ENCODE data around the gene PCGF3.
"Not testable (repeated sequence)": the region's sequence is repeated elsewhere in the genome, so short reads cannot be mapped to it uniquely, and the experiment has no call there.

Gene PCGF3

DNA sequence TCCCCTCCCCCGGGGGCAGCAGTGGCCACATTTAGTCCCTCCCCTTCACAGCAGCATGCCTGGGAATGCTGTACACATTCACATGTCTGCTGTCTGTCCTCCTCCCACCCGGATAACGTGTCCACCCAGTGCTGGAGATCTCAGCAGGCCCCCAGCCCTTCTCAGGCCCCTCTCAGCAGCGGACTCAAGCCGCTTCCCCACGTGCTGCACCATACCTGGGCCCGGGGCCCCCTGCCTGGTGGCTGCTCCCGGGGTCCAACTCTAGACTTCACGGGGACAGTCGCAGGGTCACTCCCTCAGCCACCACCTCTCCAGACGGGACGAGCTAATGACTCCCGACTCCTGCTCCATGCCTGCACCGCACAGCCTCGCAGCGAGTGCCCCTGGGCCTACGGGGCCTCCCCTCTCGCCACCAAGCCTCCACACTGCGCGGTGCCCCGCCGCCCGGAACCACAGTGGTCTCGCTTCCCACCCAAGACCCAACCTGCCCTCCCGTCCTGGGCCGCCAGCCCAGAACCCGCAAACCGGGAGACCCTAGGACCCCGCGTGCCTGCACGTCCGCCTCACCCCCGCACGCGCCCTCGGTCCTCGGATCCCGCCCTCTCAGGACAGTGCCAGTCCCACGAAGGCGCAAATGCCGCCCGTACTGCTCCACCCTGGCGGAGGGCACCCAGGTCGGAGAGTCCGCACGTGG lies 1.3 kb upstream of the PCGF3 start:
- no peak for DNase-seq

DNA sequence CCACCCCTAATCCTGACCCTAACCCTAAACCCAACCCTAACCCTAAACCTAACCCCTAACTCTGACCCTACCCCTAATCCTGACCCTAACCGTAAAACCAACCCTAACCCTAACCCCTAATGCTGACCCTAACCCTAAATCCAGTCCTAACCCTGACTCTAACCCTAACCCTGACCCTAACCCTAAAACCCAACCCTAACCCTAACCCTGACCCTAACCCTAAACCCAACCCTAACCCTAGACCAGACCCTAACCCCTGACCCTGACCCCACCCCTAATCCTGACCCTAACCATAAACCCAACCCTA lies 708 bp upstream of the PCGF3 start:
- DNase-seq, result no peak

GRCh38 chr4:706083-706633 lies 526 bp downstream of the PCGF3 start:
- not testable (repeated sequence) for DNase-seq

DNA sequence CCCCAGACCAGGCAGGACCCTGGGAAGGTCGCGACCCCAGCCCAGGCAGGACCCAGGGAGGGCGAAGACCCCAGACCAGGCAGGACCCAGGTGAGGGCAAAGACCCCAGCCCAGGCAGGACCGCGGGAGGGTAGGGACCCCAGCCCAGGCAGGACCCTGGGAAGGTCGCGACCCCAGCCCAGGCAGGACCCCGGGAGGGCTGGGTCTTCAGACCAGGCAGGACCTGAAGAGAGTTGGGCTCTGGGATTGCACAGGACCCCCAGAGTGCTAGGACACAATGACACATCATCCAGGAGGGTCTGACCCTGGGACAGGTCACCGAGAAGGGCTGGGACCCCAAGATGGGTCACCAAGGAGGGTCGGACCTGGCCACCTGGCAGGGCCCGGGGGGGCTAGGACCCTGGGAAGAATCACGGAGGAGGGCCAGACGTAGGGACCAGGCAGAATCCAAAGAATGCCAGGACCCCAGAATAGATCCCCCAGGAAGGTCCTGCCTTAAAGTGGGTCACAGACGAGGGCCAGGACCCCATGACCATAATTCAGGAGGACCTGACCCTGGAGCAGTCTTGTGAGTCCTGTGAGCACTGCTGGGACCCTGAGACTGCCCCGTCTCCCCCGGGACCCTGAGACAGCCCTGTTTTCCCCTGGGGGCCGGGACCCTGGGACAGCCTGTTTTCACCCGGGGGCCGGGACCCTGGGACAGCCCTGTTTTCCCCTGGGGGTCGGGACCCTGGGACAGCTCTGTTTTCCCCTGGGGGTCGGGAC lies 1.4 kb downstream of the PCGF3 start:
- no peak for DNase-seq

DNA sequence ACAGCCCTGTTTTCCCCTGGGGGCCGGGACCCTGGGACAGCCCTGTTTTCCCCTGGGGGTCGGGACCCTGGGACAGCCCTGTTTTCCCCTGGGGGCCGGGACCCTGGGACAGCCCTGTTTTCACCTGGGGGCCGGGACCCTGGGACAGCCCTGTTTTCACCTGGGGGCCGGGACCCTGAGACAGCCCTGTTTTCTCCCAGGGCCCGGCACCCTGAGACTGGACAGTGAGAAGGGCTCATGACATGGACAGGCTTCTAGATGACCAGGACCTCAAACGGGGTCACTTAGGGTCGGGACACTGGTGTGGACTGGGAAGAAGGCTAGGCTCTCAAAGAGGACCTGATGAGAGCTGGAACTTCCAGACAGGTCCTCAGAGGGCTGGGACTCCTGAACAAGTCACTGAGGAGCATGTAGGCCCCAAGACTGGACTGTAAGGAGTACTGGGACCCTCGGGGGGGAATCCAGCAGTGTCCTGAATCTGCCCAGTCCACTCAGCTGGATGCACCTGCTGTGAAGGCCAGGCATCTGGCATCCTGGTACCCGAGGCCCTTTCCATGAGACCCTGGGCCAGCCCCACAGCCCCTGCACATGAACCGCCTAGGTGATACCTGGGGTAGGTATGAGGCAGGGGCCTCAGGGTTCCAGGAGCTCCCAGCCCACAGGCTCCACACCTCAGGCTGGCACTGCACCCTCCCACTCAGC lies 2.4 kb downstream of the PCGF3 start:
- DNase-seq, result no peak

DNA sequence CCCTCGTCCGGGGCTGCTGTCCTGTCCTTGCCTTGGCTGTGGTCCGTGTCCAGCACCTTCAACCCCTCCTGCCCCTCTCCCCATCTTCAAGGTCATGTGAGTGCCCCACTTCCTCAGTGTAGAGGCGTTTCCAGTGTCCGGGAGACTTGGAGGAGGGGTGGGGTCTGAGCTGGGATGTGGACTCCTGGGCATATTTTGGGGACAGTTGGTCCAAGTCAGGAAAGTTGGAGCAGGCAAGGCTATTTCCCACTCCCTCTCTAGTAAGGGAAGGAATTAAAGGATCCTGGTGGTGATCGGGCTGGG lies 3.0 kb downstream of the PCGF3 start:
- DNase-seq, result no peak

DNA sequence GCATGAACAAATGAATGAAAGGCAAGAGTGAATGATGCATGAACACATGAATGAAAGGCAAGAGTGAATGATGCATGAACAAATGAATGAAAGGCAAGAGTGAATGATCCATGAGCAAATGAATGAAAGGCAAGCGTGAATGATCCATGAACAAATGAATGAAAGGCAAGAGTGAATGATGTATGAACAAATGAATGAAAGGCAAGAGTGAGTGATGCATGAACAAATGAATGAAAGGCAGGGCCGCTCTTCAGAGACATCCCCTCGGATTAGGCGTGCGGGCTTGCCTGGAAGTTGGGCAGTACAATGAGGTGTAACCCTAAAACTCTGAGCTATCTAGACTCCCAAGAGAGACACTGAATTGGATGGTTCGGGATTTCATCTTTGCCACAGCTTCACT lies 3.7 kb downstream of the PCGF3 start:
- DNase-seq, result no peak

DNA sequence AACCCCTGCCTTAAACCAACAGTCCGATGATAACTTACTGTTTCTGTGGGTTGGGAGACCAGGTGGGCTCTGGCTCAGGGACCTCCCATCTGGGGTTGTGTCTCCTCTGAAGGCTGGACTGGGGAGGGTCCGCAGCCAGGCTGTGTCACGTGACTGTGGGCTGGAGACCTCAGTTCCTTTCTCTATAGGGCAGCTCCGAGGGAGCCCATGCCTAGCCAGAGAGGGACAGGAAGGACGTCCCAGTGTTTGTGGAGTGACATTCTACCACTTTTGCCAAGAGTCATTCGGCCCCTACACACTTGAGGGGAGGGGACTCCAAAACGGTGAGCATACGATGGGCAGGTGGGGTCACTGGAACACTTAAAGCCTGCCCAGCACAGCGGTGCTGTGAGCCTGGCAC lies 4.5 kb downstream of the PCGF3 start:
- no peak for DNase-seq

DNA sequence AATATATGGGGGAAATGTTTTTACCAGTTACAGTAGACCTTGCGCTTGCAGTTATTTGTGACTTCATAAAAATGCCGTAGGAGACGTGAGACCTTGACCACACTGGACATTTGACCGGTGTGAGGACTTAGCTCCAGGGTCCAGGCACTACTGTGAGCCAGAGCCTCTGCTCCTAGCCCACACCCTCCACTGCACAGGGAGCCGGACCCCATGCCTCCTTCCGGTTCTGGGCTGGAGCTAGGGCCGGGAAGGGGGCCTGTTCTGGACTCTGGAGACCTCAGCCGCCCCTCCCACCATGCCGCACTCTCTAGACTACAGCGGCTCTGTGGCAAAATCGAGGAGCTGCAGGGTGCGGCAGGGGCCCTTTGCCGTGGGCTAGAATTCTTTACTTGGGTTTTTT lies 5.3 kb downstream of the PCGF3 start:
- DNase-seq, result no peak

GRCh38 chr4:712093-712492 lies 6.5 kb downstream of the PCGF3 start:
- DNase-seq, result no peak

- DNase-seq, result no peak
Measured at GRCh38 chr4:712916-713632, 7.4 kb downstream of the PCGF3 start.

- no peak for DNase-seq
Measured at GRCh38 chr4:714087-714486, 8.5 kb downstream of the PCGF3 start.

DNA sequence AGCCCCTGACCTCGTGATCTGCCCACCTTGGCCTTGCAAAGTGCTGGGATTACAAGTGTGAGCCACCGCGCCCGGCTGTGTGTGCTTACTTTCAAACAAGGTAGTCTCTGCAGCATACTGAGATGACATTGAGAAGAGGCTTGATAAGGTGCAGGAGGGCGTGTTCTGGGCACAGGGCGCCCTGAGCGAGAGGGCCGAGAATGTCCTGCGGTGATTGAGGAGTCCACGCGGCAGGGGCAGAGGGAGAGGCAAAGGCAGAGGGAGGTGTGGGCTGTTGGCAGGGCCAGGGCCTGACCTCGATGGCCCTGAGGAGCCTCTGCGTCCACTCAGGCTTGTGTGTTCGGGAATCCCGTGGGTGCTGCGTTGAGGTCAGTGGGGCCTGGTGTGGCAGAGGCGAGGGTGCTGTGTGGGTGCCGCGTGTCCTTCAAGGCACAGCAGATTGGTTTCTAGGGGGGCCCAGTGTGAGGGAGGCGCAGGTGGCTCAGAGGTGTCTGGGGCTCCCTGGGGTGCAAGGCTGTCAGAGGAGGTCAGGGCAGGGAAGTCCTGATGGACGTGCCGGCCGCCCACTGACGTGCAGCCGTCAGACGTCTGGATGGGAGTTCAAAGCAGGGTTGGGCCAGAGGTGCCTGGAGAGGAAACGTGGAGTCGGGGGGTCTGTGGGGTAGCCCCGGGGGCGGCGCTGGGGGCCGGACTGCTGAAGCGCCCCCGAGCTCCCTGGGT lies 12.1 kb downstream of the PCGF3 start:
- DNase-seq, result no peak

- DNase-seq, result no peak
Measured at GRCh38 chr4:718460-718859, 12.8 kb downstream of the PCGF3 start.

- DNase-seq, result no peak
Measured at GRCh38 chr4:720111-720860, 14.7 kb downstream of the PCGF3 start.

- no peak for DNase-seq
Measured at GRCh38 chr4:721261-722168, 15.9 kb downstream of the PCGF3 start.

GRCh38 chr4:722169-722725 lies 16.6 kb downstream of the PCGF3 start:
- DNase-seq, result no peak

GRCh38 chr4:722851-723360 lies 17.3 kb downstream of the PCGF3 start:
- no peak for DNase-seq

DNA sequence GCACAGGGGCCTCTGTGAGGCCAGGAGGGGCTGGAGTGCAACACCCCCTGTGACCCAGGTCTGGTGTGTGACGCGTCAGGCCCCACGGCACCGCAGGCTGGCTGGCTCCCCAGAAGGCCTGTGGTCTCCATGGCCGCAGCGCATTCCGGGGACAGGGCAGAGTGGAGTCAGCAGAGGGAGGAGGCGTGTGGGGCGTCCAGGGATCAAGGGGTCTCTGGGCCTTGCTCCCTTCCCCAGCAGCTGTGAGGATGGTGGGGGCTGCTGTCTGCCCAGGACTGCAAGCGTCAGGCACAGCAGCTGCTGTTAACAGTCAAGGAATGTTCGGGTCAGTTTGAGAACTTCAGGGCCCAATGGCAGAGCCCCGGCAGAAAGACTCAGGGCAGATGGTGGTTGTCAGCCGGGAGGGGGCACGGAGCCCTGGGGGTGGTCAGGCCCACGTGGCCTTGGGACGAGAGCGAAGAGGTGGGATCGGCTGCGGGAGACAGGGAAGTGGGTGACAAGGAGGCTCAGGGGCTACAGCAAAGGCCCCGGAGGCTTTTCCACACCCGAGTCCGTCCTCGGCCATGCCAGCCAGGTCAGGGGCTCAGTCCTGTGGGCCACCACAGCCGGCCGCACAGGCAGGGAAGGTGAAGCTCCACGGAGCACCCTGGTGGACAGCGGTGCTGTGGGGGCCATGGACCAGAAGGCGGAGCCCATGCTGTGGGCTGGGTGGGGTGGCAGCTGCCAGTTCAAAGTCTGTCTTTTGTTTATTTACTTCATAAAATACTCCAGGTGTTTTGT lies 18.3 kb downstream of the PCGF3 start:
- DNase-seq, result no peak
